GM20000 (cell line): ENCODE measurements around the gene ZNHIT2.

Experiments used
- DNase-seq: peaks from one replicate; pipeline ENCODE4 v3.0.0; 2012; ENCODE audit warnings: low spot score
- CTCF ChIP-seq: IDR thresholded peaks from 2 replicates; pipeline ENCODE4 v1.5.1; 2012; ENCODE audit warnings: mild to moderate bottlenecking, control low read depth; ENCODE audit errors: extremely low read depth, missing control alignments

The ZNHIT2 gene

GRCh38 chr11:65084598-65085375, 32.7 kb downstream of the ZNHIT2 start:
- no peak for TF ChIP-seq CTCF
- DNase-seq, result no peak

- DNase-seq, result peak; percentile 98
- TF ChIP-seq CTCF, result no peak
Observed at GRCh38 chr11:65083834-65084597, 33.5 kb downstream of the ZNHIT2 start, which contains the start of the genes CDCA5 and ZFPL1. Gene CDCA5, minus strand, starts transcription at chr11:65084040. Its CDS starts 62 bp downstream, at chr11:65083978. Gene ZFPL1, plus strand, starts transcription at chr11:65084222. Its CDS starts 477 bp downstream, at chr11:65084699.

GRCh38 chr11:65083134-65083833, 34.2 kb downstream of the ZNHIT2 start:
- DNase-seq, result no peak
- no peak for TF ChIP-seq CTCF

- TF ChIP-seq CTCF, result no peak
- no peak for DNase-seq
Observed at GRCh38 chr11:65078786-65079342, 38.6 kb downstream of the ZNHIT2 start.

- DNase-seq, result peak; percentile 63
- TF ChIP-seq CTCF, result peak; percentile 67
Observed at GRCh38 chr11:65078151-65078550, 39.4 kb downstream of the ZNHIT2 start.

- TF ChIP-seq CTCF, result no peak
- no peak for DNase-seq
Observed at GRCh38 chr11:65077451-65077850, 40.0 kb downstream of the ZNHIT2 start.
